Activated CD4-positive, alpha-beta T cell treated with anti-CD3 and anti-CD28 coated beads, Interleukin-2, amount 10 ng/mL, durations not matched to agents 7 days and 5 days (primary cell): ENCODE measurements around the gene STARD5. TPM values are rescaled to one million over a fixed set of nuclear protein-coding genes. Genes with fewer than 3 reads are reported as not detected.

ENCODE experiments used
- CTCF ChIA-PET: fragments of 350-600 bp; sonication (Branson Sonifier 250); formaldehyde crosslinking; loops from one replicate; lab custom pipeline; 2021; ENCODE audit warnings: antibody characterized with exemption; lab: Charles Lee
- POLR2A ChIA-PET: fragments of 350-600 bp; sonication (Branson Sonifier 250); formaldehyde crosslinking; loops from one replicate; lab custom pipeline; 2021; ENCODE audit warnings: antibody characterized with exemption; lab: Charles Lee
- DNase-seq: peaks from one replicate; pipeline ENCODE4 v3.0.0-alpha.2; 2020
- H3K27ac Mint-ChIP-seq: one replicate; pipeline ENCODE4 v1.8.0; 2021; ENCODE audit warnings: mild to moderate bottlenecking, moderate library complexity, mixed read lengths
- H3K27me3 Mint-ChIP-seq: one replicate; pipeline ENCODE4 v1.8.0; 2021; ENCODE audit warnings: mixed read lengths
- H3K36me3 Mint-ChIP-seq: one replicate; pipeline ENCODE4 v1.8.0; 2021; ENCODE audit warnings: low read depth, mixed read lengths
- H3K4me1 Mint-ChIP-seq: one replicate; pipeline ENCODE4 v1.8.0; 2021; ENCODE audit warnings: mixed read lengths
- H3K4me3 Mint-ChIP-seq: one replicate; pipeline ENCODE4 v1.8.0; 2021; ENCODE audit warnings: mild to moderate bottlenecking, moderate library complexity, mixed read lengths
- H3K9me3 Mint-ChIP-seq: one replicate; pipeline ENCODE4 v1.8.0; 2021; ENCODE audit warnings: mixed read lengths
- total RNA-seq, 2 experiments: library from RNA; stranded (reverse); gene quantifications; one replicate each; pipeline ENCODE4 v1.2.3, GENCODE V29; 2021

Gene STARD5
- total RNA-seq, 2 experiments from 2014 or later = 5.4 to 5.7 TPM

DNA sequence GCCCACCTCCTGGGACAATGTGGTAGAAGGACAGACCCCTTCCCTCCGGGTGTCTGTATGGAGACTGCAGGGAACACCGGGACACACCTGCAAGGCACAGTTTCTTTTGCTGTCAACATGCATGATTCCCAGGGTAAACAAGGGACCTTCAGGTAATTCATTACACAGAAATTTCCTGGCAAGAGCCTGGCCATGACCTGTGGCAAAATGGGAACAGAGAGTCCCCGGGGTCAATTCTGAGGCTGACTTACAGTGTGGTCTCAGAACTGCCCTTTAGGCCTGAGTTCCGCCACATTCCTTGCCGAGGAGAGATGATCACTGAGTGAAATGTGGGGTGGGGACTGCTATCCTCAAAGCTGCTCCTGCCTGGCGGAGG lies 6.3 kb downstream of the STARD5 start:
- Mint-ChIP-seq H3K9me3 (no peaks in the 10 kb centered on the region), H3K27me3 (no peaks in the 10 kb centered on the region), H3K4me3 (no peak overlapping the region), H3K36me3 (peaks cover 38% of the 10 kb centered on the region), H3K4me1 (peaks cover 33% of the 10 kb centered on the region), H3K27ac (no peak overlapping the region)
- DNase-seq = no peak
- ChIA-PET CTCF (interaction anchor here (0.8 kb wide), 2 partner anchors 9 to 16 kb away, joined by 3 read pairs; no protein-coding TSS in a partner anchor), POLR2A (no interaction called here)

DNA sequence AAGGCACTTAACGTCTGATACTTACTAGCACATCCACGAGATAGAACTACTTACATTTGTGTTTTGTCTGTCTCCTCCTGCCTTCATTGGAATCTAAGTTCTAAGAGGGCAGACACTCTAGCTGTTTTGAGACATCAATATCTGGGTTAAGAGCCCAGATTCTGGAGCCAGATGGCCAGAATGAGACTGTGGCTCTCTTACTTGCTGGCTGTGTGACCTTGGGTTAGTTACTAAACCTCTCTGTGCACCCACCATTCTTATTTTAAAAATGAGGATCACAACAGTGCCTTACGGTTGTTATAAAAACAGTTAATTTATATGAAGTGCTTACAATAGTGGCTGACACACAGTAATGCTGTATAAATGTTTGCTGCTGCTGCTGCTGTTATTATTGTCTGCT lies 7.7 kb downstream of the STARD5 start:
- Mint-ChIP-seq H3K36me3 (peaks cover 46% of the 10 kb centered on the region), H3K4me1 (peaks cover 33% of the 10 kb centered on the region)

DNA sequence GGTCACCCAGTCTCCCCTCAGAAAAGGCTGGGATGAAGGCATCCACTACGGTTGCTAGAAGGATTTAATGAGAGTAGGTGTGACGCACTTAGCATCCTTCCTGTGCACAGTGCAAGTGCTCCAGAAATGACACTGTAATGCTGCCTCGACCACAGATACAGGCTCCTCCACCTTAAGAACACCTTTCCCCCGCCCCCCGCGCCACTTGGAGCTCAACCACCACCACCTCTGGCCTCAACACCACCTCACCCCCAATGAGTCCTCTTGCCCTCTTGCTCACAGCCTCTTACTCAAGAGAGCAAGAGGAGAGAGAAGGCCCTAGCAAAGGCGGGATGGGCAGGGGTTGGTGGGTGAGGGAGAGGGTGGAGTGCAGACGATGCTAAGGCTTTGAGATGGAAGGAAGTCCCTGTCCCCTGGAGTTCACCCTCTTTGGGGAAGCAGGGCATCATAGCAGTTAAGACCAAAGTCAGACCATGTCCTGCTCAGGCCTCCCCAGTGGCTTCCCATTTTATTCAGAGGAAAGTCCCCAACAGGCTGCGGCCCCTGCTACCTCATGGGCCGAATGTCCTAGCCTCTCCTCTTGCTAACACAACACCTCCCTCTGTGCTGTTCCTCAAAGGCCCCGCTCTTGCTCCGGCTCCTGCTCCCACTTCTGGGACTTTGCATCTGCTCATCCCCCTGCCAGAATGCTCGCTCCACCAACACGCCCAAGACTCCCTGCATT lies 8.3 kb downstream of the STARD5 start:
- POLR2A ChIA-PET = no interaction called here
- H3K36me3 Mint-ChIP-seq = peaks cover 53% of the 10 kb centered on the region
- DNase-seq = no peak
- peak overlapping the region; percentile 39 for H3K27ac Mint-ChIP-seq
- CTCF ChIA-PET = interaction anchor here (1.0 kb wide), 1 partner anchor 17 kb away, joined by 3 read pairs; no protein-coding TSS in a partner anchor
- H3K4me1 Mint-ChIP-seq = peaks cover 39% of the 10 kb centered on the region
- no peak overlapping the region for H3K4me3 Mint-ChIP-seq
- no peaks in the 10 kb centered on the region for H3K9me3 Mint-ChIP-seq
- no peaks in the 10 kb centered on the region for H3K27me3 Mint-ChIP-seq

More for the DNA sequence above, 7.7 kb downstream of the STARD5 start:
- no peaks in the 10 kb centered on the region for H3K9me3 Mint-ChIP-seq
- POLR2A ChIA-PET = no interaction called here
- H3K4me3 Mint-ChIP-seq = no peak overlapping the region
- no peak for DNase-seq
- CTCF ChIA-PET = no interaction called here
- H3K27ac Mint-ChIP-seq = no peak overlapping the region
- H3K27me3 Mint-ChIP-seq = no peaks in the 10 kb centered on the region

DNA sequence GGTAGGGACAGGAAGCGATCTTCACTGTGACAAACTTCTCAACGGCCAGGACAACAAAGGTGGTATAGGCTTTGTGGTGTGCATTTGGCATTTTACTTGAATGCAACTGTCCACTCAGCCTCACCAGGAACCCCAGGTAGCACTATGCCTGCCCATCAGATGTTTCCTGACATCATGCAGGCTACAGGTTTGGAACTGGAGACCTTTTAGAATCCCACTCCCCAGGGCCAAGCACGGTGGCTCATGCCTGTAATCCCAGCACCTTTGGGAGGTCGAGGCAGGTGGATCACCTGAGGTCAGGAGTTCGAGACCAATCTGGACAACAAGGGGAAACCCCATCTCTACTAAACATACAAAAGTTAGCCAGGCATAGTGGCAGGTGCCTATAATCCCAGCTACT lies 9.6 kb downstream of the STARD5 start:
- CTCF ChIA-PET = interaction anchor here (1.1 kb wide), 1 partner anchor 9 kb away, joined by 3 read pairs; the partner anchor contains the start of gene STARD5
- H3K9me3 Mint-ChIP-seq = no peaks in the 10 kb centered on the region
- peaks cover 46% of the 10 kb centered on the region for H3K4me1 Mint-ChIP-seq
- H3K27ac Mint-ChIP-seq = no peak overlapping the region
- POLR2A ChIA-PET = no interaction called here
- H3K36me3 Mint-ChIP-seq = peaks cover 65% of the 10 kb centered on the region
- no peaks in the 10 kb centered on the region for H3K27me3 Mint-ChIP-seq
- H3K4me3 Mint-ChIP-seq = no peak overlapping the region
- DNase-seq = no peak

DNA sequence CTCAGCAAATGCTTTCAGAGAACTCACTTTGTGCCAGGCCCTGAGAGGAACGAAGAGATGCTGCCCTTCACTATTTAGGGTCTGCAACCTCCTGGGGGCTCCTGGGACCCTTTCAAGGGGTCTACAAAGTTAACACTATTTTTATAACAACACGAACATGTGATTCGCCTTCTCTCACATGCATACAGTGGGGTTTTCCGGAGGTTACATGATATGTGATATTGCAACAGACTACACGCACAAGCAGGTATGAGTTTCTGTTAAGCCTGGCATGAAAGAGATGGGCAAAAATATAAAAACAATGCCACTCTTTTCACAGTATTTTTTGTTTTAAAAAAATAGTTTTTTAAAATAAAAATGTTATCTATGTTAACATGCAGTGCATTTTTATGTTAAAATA lies 10.3 kb downstream of the STARD5 start:
- H3K9me3 Mint-ChIP-seq = no peaks in the 10 kb centered on the region
- CTCF ChIA-PET = interaction anchor here (1.1 kb wide), 1 partner anchor 10 kb away, joined by 3 read pairs; the partner anchor contains the start of gene STARD5
- peaks cover 51% of the 10 kb centered on the region for H3K4me1 Mint-ChIP-seq
- H3K27ac Mint-ChIP-seq = no peak overlapping the region
- H3K27me3 Mint-ChIP-seq = no peaks in the 10 kb centered on the region
- no peak for DNase-seq
- POLR2A ChIA-PET = no interaction called here
- no peak overlapping the region for H3K4me3 Mint-ChIP-seq
- peaks cover 71% of the 10 kb centered on the region for H3K36me3 Mint-ChIP-seq

DNA sequence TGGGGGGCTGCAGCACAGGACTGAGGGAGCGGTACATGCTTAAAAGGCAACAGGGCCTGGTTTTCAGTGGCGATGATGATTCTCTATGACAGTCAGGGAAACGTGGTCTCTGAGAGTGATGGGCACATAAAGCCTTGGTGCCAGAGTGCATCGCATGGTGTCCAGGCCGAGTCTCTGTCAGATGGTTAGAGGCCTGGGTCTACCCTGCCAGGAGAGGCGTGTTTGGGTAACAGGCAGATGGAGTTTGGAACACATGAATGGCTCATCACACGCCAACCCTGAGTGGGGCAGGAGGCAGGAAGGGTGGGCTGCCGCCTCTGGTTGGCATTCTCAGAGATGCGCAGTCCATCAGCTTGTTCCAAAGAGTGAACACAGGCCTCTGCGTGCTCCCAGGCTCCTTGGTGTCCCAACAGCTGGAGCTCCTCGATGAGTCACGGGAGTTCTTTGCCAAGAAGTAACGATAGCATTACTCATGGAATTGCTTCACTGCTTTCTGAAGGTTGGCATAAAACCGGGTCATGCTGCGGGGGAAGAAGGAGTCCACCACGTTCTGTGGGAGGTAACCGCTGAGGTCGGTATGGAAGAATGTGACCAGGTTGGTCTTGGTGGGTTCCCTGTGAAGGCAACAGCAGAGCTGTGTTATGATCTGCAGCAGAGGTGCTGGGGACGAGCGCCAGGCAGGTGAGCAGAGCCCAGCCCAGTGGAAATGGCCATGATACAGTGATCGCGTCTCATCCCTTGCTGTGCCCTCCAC lies 11.0 kb downstream of the STARD5 start:
- POLR2A ChIA-PET = no interaction called here
- H3K36me3 Mint-ChIP-seq = peaks cover 76% of the 10 kb centered on the region
- H3K27ac Mint-ChIP-seq = no peak overlapping the region
- CTCF ChIA-PET = no interaction called here
- no peak overlapping the region for H3K4me3 Mint-ChIP-seq
- H3K27me3 Mint-ChIP-seq = no peaks in the 10 kb centered on the region
- peaks cover 51% of the 10 kb centered on the region for H3K4me1 Mint-ChIP-seq
- no peak for DNase-seq
- H3K9me3 Mint-ChIP-seq = no peaks in the 10 kb centered on the region

DNA sequence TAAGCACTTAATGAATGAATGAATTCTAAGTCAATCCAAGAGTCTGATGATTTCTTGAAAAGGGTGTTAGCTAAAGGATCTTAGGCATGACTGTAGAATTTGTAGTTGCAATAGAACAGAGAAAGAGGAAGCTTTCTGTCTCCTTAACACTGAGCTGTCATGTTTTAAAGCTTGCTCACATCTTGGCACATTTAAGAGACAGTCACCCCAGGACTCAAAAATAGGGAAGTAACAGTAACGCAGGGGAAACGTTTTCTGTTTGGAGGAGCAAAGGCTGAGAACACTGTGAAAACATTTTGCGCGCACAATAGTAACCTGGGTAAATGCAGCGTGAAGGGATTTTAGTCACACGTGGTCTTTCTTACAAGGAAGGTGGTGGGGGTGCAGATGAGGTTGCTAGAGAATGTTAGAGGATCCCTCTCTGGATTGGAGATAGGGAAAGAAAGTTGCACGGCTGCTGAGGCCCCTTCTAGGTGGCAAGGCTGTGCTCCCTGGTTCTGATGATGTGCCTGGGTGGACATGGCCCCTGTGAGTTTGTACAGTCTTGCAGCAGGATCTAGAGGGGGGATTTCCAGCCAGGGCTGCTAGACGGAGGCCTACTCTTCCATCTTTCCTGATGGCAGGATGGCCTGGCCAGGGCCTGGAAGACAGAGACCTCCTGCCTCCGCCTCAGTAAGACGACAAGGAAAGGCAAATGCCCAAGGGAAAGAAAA lies 12.0 kb downstream of the STARD5 start:
- Mint-ChIP-seq H3K4me1 (peaks cover 57% of the 10 kb centered on the region), H3K27ac (peak overlapping the region; percentile 36), H3K9me3 (no peaks in the 10 kb centered on the region), H3K27me3 (no peaks in the 10 kb centered on the region), H3K4me3 (no peak overlapping the region), H3K36me3 (peaks cover 80% of the 10 kb centered on the region)
- ChIA-PET POLR2A (interaction anchor here (1.1 to 1.4 kb wide), 2 partner anchors 10 to 12 kb away, joined by 3 read pairs; partner anchors contain the start of gene STARD5), CTCF (interaction anchor here (1.4 to 1.6 kb wide), 2 partner anchors 18 to 29 kb away, joined by 3 to 4 read pairs; no protein-coding TSS in a partner anchor)
- no peak for DNase-seq

DNA sequence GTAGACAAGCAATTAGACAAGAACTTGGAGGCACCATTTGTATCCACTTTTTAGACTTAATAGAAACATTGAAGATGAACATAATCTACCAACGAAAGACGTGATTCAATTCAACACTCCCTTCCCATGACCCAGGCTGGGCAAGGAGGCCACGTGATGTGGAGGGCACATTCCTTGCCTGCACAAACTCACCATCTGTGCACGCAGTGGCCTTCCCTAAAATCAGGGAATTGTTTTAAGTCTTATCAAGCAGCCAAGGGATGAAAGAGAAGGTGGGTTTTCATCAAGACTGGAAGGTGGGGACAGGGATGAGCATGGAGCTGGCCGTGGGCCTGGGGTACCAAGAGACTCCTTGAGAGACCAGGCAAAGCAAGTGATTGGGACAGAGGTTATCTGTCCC lies 13.5 kb downstream of the STARD5 start:
- DNase-seq = no peak
- ChIA-PET POLR2A (interaction anchor here (0.6 kb wide), 1 partner anchor 14 kb away, joined by 3 read pairs; no protein-coding TSS in a partner anchor), CTCF (interaction anchor here (1.2 to 1.9 kb wide), 4 partner anchors 9 to 44 kb away, joined by 3 to 8 read pairs (median 4); partner anchors contain the start of gene STARD5)
- Mint-ChIP-seq H3K4me1 (peaks cover 64% of the 10 kb centered on the region), H3K27me3 (no peaks in the 10 kb centered on the region), H3K4me3 (no peak overlapping the region), H3K9me3 (no peaks in the 10 kb centered on the region), H3K27ac (no peak overlapping the region), H3K36me3 (peaks cover 84% of the 10 kb centered on the region)

DNA sequence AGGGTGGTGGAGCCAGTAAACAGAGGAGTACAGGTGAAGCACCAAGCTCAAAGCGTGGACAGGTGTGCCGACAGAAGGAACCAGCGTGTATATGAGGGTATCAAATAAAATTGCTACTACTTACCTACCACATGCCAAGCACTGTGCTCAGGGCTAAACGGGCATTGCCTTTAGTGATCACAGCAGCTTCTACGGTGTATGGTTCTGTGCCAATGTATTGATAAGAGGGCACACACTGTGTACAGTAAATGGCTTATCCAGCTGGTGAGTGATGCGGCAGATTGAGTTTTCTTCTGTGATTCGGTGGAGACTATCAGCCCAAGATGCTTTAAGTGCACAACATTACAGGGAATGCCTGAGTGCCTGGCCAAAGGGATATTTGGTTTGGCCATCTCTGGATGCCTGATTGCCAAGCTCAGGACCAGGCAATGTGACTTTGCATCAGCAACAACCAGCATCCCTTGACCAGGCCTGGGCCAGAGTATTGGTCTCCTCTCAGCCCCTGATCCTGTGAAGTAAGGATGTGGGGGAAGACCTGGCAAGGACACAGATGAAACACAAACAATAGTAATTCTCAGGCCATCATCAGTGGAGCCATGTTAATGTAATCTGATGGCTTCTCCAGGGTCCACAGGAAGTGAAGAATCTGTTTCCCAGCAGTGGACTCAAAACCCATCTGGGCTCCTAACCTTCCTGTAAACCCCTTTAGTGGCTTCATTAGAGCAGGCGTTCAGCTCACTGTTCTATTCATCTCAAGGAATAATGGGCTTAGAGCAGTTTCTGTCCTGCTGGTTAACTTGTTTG lies 14.1 kb downstream of the STARD5 start:
- no peak overlapping the region for H3K27ac Mint-ChIP-seq
- H3K36me3 Mint-ChIP-seq = peaks cover 86% of the 10 kb centered on the region
- CTCF ChIA-PET = interaction anchor here (1.2 to 1.9 kb wide), 6 partner anchors 9 to 43 kb away, joined by 3 to 8 read pairs (median 5); partner anchors contain the start of gene STARD5
- no peak overlapping the region for H3K4me3 Mint-ChIP-seq
- peaks cover 63% of the 10 kb centered on the region for H3K4me1 Mint-ChIP-seq
- POLR2A ChIA-PET = interaction anchor here (0.6 to 1.2 kb wide), 3 partner anchors 10 to 13 kb away, joined by 3 read pairs; no protein-coding TSS in a partner anchor
- DNase-seq = no peak
- no peaks in the 10 kb centered on the region for H3K9me3 Mint-ChIP-seq
- no peaks in the 10 kb centered on the region for H3K27me3 Mint-ChIP-seq

DNA sequence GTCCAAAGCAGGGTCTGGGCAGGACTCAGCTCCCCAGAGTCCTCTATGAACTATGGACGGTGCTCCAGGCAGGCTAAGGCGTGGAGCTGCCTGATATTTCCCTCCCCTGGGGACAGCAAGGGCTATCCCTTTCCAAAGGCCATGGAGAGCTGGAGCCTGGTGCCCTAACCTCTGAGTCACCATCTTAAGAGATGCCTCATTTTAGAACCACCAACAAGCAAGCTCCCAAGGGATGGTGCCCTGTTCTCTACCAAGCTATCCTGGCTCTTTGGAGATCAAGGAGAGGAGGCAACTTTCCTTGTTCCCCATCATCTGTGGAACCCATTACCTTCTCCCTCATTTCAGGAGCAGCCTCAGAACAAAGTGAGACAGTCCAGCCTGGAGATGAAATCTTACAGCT lies 15.7 kb downstream of the STARD5 start:
- CTCF ChIA-PET = interaction anchor here (0.8 to 1.9 kb wide), 9 partner anchors 9 to 42 kb away, joined by 3 to 8 read pairs (median 4); no protein-coding TSS in a partner anchor
- no peaks in the 10 kb centered on the region for H3K27me3 Mint-ChIP-seq
- POLR2A ChIA-PET = interaction anchor here (1.0 to 1.3 kb wide), 3 partner anchors 8 to 12 kb away, joined by 3 read pairs; no protein-coding TSS in a partner anchor
- H3K36me3 Mint-ChIP-seq = peaks cover 97% of the 10 kb centered on the region
- no peak overlapping the region for H3K4me3 Mint-ChIP-seq
- no peak overlapping the region for H3K27ac Mint-ChIP-seq
- no peaks in the 10 kb centered on the region for H3K9me3 Mint-ChIP-seq
- no peak for DNase-seq
- H3K4me1 Mint-ChIP-seq = peaks cover 72% of the 10 kb centered on the region

DNA sequence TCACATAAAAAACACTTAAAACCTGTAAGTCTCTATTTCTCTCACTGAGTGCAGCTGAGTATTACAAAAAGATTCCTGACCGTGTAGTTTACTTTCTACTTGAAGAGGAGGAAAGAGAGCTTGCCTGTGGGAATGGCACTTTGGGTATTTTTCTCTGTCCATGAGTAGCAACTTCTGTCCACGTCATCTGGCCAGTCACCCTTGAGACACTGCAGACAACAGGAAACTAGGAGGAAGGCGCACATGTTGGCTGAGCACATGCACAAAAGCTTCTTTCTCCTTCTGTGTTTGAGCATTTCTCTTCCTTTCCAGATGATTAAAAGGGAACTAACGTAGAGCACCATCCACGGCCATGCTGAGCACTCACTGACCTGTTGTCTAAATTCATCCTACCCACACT lies 19.7 kb downstream of the STARD5 start:
- peak overlapping the region; percentile 98 for H3K4me3 Mint-ChIP-seq
- H3K9me3 Mint-ChIP-seq = no peaks in the 10 kb centered on the region
- H3K4me1 Mint-ChIP-seq = peaks cover 70% of the 10 kb centered on the region
- POLR2A ChIA-PET = no interaction called here
- CTCF ChIA-PET = interaction anchor here (1.1 to 4.4 kb wide), 3 partner anchors 12 to 24 kb away, joined by 3 to 27 read pairs (median 4); partner anchors contain the start of gene STARD5
- DNase-seq = no peak
- peaks cover 98% of the 10 kb centered on the region for H3K36me3 Mint-ChIP-seq
- H3K27me3 Mint-ChIP-seq = no peaks in the 10 kb centered on the region
- peak overlapping the region; percentile 88 for H3K27ac Mint-ChIP-seq
